HG03354 (cell line): Measurements from ENCODE around the gene ADGRD2.

ENCODE experiments used
- ATAC-seq: cut with Tn5 transposase; IDR thresholded peaks from one replicate; pipeline ENCODE4 v1.9.1; 2021; ENCODE audit warnings: mild to moderate bottlenecking; ENCODE audit not compliant: unreplicated experiment, poor library complexity, severe bottlenecking

Gene ADGRD2

DNA sequence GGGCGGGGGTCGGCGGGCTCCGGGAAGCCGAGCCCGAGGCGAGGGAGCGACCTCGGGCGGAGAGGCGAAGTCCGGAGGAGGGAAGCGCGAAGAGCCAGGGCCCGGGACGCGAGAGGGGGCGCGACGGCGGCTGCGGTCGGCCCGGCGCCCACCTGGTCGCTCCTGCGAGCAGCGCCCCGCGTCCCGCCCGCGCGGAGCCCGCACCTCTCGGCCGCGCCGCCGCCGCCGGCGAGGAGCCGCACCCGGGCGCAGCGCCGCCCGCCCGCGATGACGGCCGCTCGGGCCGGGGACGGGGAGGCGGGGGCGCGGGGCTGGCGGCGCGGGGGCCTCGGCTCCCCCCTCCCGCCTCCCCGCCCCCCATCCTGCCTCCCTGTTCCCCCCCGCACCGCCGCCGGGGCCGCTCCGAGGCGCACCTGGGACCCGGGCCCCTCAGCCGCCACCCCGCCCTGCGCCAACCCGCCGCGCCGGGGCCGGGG is 54.3 kb downstream of the ADGRD2 start:
- ATAC-seq = no peak

DNA sequence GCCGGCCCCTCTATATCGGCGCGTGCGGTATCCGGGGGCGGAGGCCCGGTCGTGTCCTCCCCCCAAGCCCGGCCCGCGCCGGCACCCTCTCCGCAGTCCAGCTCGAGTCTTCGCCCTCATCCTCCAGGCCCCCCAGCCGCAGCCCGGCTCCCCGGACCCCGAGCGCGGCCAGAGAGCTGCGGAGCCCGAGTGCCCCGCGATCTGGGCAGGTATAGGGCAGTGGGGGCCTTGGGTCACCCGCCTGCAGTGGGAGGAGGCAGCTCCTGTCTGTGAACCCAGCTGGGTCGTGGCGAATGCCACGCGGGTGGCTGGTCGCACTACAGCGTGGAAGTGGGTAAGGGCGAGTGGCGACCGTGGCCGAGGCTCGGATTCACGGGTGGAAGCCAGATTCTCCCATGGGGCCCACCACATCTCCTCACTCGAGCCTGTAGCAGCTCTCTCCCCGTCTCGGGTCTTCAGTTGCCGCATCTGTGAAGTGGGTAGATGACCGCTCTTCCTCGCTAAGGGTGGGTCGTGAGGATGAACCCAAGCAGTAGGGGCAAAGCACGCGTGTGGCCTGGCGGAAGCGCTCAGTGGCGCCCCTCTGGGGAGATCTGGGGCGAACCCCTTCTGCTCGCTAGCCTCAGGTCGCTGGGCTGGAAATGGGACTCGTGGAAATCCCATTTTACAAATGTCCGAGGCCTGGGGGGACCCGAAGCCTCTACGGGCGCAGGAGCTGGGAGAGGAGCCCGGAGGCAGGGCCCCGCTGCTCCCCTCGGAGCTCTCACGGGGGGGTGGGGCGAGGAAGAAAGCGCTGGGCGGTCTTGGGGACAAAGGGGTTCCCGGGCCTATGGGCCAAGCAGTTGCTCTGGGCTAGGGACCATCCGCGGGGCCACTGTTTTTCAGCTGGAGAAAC is 55.0 kb downstream of the ADGRD2 start:
- ATAC-seq = no peak

DNA sequence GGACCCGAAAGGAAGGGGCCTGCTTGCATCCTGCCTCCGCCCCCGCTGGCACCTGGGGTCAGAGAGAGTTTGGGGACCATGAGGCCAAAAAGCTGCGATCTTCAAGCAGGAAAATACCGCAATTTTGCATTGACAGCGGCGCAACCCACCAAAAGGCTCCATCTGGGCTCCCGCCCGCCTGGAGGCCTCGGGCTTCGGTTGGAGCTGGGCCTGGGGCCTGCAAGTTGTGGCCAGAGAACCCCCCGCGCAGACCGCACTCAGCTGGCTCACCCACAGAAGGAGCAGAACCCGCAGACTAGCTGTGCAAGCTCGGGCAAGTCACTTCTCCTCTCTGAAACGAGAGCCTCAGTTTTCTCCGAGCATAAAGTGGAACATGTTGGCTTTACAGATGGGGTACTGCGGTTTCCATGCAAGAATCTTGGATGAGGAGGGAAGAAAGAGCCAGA is 55.7 kb downstream of the ADGRD2 start:
- no peak for ATAC-seq

DNA sequence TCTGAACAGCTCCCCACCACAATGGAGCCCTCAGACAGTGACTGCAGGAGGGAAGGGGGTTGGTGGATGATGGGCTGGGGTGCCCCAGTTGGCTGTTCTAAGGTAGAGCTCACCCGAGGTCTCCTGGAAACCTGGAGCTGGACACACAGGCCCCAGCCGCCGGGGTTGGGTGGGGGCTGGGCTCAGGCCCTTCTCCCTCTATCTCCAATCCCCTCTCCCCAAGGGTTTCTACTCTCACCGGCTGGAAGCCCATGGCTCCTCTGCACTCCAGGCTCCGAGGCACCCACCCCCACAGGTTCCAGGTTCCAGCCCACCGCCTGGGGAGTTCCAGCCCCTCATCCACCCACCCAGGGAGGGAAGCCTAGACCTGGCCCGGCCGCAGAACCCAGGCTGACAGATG is 56.2 kb downstream of the ADGRD2 start:
- no peak for ATAC-seq

DNA sequence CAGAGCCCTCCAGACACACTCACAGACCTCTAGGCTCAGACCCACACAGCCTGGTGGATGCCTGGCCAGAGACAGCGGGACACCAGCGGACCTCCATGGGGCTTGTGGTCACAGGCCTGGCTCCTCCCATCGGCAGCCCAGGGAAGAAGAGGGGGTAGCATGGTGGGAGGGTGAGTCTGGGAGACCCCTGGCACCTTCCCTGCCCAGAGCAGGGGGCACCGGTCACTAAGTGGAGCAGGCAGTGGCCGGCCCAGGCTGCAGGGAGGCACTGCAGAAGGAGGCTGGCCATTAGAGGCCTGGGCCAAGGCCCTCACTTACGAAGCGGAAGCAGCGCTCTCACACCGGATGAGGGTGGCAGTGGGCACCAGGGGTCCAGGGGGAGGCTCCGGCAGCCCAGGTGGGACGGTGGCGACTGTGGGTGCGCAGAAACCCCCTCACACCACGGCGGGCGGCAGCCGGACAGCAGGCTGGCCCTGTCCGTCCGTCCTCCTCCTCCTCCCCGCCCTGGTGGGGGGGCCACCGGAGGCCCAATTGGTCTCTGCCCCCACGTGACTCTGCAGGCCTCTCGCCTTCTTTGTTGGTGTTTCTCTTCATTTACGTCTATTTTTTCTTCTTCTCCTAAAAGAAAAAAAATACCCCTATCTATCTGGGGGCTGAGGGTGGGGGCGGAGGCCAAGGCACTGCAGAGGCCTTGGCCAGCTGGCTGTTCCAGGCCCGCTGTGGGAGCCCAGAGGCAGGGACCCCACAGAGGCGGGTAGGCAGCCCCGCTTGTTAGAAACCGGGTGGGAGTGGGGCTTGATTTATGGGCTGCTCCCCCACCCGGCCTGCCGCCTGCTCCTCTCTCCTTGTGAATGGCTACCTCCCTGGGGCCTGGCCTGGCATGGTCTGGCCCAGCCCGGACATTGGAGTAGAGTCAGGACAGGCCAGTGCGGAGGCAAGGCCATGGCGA is 57.0 kb downstream of the ADGRD2 start, which contains the start of gene NR5A1:
TSS of gene NR5A1 (minus strand) at position 469 of the 949 bp plus-strand sequence. CDS start 4,004 bp downstream, outside the sequence.
- no peak for ATAC-seq

DNA sequence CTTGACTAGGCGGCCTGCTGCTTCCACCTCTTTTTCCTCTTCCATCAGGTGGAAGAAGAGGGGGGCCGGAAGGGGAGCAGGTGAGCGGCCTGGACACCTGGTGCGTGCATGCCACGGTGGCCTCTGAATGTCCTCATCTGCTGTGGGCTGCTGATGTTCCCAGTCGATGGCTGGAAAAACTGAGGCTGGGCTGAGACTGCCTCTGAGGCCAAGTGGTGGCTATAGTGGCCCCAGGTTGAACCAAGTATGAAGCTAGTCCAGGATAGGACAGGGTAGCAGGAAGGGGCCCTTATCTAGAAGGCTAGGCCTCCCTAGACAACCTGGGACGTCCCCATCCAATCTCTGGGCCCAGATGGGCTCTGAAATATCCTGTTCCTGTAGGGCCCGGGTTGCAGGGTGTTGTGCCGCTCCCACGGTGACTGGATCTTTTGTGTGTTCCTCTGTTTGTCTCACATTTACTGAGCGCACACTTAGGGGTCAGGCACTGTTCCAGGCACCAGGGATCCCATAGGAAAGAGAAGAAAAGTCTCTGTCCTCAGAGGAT is 57.7 kb downstream of the ADGRD2 start:
- no peak for ATAC-seq

DNA sequence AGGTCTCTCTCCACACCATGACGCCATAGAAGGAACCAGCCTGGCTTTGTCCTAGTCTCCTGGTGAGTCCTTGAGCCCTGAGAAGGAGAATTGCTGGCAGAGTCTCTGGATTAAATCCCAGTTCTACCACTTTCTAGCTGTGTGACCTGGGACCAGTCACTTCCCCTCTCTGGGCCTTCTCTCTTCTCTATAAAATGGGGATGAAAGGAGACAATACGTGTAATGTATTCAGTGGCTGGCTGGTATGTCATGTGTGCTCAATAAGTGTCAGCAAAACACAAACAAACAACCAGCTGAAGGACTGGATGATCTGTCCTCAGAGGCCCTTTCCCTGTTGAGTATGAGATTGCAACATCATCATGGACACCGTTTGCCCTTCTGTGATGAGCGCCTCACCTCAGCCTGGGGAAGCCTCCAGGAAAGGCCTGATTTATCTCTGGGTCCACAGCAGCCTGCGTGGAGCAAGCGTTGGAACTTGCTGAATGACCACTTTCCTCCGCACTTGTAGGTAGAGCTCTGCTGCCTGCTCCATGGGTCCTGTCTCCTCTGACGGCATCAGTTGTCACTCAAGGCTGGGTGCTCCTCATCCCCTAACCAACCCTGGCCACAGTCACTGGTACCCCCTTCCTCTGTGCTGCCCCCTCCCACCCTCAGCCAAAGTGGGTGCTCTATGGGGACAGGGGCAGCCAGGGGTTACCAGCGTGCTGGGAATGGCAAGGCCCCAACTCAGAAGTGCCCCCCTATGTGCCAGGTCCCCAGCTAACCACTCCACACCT is 60.6 kb downstream of the ADGRD2 start:
- no peak for ATAC-seq

DNA sequence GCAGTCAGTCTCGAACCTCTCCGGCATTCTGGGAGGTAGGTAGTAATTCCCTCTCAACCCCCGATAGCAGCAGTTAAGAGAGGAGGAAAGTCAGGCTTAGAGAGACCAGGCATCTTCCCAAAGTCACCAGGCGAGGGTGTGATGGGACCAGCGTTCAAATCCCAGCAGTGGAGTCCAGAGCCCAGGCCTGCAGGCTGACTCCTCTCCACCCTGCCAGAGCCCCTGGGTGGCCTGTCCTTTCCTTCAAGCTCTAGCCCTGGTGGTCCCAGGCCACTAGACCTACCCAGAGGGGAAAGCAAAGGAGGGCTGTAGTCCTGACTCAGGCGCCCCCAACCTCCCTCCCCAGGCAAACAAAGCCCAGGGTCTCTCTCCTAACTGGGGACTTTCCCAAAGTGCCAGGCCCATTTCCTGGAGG is 61.2 kb downstream of the ADGRD2 start:
- ATAC-seq = no peak

DNA sequence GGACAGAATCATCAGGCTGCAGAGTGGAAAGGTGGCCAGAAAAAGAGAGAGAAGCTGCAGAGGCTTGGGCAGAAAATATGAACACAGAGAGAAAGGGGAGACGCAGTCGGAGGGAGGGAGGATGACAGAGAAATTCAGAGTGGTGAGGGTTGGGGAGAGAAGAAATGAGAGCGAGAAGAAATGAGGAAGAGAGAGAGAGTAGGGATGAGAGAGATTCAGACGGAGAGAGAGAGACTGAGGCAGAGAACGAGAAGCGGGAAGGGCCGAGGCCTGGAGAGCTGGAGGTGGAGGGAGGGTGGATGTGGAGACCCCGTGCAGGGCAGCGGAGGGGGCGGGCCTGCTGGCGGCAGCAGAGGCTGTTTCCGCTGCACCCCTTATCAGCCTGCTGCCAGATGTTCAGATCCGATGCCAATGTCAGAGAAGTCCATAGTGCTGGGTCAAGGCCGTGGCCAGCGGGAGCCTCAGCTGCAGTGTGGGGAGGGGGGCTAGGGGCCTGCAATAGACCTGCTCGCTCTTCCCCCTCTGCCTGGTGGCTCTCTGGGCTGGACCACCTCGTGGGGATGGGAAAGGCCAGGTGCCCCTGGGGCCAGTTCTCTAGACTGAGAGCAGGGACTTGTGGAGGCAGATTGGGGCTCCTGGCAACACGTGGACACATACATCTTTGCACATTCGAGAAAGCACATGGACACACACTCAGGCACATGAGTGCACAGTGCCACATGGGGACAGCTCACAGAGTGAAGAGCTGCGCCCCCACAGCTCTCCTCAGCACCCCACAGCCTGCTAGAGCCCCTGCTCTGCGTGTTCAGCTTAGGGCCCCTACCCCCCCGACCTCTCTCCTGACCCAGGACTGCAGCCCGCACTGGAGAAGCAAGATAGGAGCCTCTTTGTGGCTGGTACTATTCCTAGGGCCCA is 61.9 kb downstream of the ADGRD2 start:
- no peak for ATAC-seq

DNA sequence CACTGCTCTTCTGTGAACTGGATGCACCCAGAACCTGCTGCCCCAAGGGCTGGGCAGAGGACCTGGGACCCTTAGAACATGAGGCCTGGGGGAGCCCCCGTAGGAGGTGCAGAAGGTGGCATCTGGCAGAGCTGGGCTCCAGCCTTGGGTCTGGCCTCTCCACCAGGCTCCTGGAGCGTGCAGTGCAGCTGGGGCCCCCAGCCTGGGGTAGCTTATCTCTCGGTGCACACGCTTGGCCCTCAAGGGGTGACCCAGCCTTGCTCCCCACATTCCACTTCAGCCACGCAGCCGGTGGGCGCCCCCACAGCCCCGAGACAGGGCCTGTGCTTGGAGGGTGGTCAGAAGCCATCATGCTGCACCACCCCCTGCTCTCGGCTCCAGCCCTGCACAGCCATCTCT is 62.6 kb downstream of the ADGRD2 start:
- no peak for ATAC-seq

DNA sequence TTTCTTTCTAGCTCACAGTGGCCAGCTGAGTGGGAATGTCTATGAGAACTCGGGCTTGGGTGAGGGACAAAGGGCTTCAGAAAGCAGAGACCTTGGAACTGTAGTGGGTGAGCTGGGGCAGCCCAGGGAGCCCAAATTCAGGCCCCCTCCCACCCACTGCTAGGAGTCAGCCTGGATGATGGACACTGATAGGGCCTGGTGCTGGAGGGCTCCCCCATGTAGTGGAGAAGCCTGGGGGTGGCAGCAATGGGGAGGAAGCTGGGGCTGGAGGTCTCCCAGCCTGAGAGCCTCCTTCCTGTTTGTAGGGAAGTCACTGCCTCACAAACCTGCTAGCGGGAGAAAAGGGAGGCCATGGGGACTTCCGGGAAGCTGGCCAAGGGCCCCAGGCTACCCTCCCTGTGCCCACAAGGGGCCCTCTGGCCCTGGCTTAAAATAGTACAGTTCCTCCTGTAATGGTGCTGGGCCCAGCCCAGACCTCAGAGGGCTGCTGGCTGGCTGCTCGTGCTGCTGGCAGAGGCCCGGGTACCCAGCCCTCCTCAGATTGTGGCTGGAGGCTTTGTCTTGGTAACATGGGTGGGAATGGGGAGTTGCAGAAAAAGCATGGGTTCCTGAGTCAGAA is 63.2 kb downstream of the ADGRD2 start:
- ATAC-seq = no peak

DNA sequence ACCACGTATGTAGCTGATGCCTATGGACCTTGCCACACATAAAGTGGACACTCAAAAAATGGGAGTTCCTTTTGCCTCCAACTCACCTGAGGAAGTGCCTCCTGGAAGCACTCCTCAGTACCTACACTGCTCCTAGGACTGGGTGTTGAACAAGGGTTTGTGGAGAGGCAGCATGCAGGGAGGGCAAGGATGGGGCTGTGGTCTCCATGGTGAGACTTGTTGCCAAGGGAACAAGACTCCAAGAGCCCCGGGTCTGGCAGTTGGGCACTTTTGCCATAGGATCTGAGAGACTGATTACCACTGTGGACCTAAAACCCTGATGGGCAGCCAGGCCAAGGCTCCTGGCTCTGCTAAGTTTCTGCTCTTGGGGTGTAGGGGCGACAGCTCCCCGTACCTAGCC is 63.9 kb downstream of the ADGRD2 start:
- ATAC-seq = no peak

DNA sequence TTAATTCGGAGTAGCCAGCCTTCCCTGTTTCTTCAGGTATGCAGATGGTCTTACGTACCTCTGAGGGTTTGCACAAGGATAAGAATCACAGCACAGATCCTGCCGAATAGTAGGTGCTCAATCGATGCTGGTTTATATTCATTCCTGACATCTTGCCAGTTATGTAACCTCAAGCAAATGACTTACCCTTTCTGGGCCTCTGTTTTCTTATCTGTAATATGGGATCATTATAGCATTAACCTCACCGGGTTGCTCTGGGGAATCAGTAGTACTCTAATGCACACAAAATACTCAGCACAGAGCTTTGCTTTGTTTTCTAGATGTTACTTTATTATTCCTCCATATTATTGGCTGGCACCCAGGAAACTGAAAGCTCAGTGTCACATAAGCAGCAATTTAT is 64.6 kb downstream of the ADGRD2 start:
- ATAC-seq = no peak

DNA sequence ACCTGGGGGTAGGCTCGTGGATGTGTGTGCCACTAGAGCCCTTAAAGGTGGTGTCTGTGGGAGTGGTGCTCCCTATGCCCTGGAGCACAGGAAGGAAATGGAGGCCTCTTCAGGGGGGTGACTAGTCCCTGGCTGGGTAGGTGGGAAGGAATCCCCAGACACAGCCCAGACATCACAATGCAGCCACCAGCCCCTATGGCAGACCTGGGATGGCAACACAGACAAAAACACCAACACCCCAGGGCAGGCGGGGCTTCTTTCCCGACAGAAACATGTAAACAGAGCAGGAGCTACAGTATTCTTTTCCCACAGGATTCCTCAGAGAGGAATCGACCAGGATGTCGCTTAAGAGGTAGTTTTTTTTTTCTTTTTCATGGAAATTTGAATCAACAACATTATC is 67.3 kb downstream of the ADGRD2 start:
- ATAC-seq = no peak

DNA sequence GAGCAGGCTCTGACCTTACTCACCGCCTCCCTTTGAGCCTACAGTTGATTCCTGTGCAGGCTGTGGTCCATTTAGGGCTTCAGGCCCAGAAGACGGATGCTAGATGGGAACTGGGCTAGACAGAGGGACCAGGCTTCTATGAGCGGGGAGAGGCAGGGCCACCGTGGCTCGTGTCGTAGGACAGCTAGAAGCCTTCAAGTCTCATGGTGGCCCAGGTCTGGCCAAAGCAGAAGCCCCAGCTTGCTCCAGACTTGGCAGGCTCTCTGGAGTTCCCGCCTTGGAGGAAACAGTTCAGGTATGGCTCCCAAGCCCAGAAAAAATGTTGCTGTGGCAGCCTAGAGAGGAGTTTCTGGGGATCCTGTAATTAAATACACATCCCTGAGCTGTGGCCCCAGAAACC is 67.9 kb downstream of the ADGRD2 start:
- ATAC-seq = no peak

DNA sequence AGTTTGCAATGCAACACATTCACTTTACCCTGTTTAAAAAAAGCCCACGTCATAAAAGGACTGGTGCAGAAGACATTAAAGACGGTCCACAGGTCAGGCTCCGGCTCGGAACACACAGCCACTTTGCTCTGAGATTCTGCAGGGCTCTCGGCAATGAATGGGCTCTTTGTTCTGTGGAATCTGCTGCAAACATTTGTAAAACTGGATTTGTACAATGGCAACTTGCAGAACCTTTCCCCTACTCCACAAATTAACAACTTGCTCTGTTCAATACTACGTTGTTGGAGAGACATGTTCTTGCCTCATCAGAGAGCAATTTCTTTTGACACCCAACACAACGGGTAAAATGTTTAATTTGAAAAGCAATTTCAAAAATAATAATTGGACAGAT is 70.0 kb downstream of the ADGRD2 start:
- no peak for ATAC-seq

DNA sequence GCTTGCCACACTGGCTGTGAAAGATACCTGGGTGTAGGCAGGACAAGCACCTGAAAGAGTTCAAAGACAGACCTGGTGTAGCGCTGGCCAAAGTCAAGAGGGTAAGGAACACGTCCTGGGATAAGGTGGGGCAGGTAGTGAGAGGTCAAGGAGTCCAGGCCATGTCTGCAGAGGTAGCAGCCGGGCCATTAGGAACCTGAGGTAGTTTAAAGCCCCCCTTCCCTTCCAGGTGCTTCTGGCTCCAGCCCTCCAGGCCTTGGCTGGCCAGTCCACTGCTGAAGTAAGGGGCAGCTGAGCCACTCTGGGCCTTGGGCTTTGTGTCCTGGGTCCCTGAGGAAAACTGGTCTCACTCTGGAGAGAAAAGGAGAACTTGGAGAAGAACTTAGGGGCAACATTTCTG is 70.9 kb downstream of the ADGRD2 start:
- ATAC-seq = no peak
